Adrenal gland (tissue), 12 donors: ENCODE data around the gene ELMOD3. TPM values are rescaled to one million over a fixed set of nuclear protein-coding genes. Genes with fewer than 3 reads are reported as not detected.

Experiments used
- DNase-seq, 7 donors: peaks; one replicate each; pipeline ENCODE4 v3.0.0-alpha.2; 2019 to 2020
- H3K27ac ChIP-seq, 5 donors: fragments of 200-600 bp; sonication (generic) in 4 of 5; 1 replicate in 3 of 5; 2 replicates in 2 of 5; pipeline versions ENCODE4 v1.5.1 to v1.8.0; 2016 to 2020; ENCODE audit warnings: mild to moderate bottlenecking in 1 of 5
- H3K27me3 ChIP-seq: fragments of 200-600 bp; 2 replicates; pipeline ENCODE4 v1.8.0; 2021
- H3K36me3 ChIP-seq, 2 donors: fragments of 200-600 bp; replicated peaks in 1 of 2; 1 replicate in 1 of 2; 2 replicates in 1 of 2; pipeline versions ENCODE4 v1.5.1 to v1.8.0; 2018 to 2022
- H3K4me1 ChIP-seq, 2 donors: fragments of 200-600 bp; replicated peaks in 1 of 2; 1 replicate in 1 of 2; 2 replicates in 1 of 2; pipeline versions ENCODE4 v1.5.1 to v1.8.0; 2018 to 2021
- H3K4me3 ChIP-seq, 4 donors: fragments of 200-600 bp; sonication (generic) in 3 of 4; one replicate each; pipeline ENCODE4 v1.5.1; 2016 to 2018
- H3K9me3 ChIP-seq, 3 donors: fragments of 200-600 bp; sonication (generic) in 1 of 3; replicated peaks in 1 of 3; 1 replicate in 2 of 3; 2 replicates in 1 of 3; pipeline versions ENCODE4 v1.5.1 to v1.8.0; 2016 to 2021
- POLR2A ChIP-seq, 2 donors: fragments of 450-650 bp; IDR thresholded peaks; one replicate each; pipeline ENCODE4 v1.6.1; 2017; ENCODE audit warnings: antibody characterized with exemption in 2 of 2, mild to moderate bottlenecking in 2 of 2, moderate library complexity in 1 of 2
- WGBS, 4 donors: extraction: QIAGEN DNeasy Blood & Tissue Kit in 2 of 4; methylation state at CpG; one replicate each; pipeline versions ENCODE4 v1.1.5 to v1.1.7; 2013 to 2017; 5-methylcytosine and 5-hydroxymethylcytosine counted together
- intact Hi-C, 2 donors: fragments of 100-400 bp; cut with DNase I; formaldehyde crosslinking; loops; one replicate each; pipeline versions ENCODE4 v1.14.1 to v1.15.0; 2022 to 2023
- polyA plus RNA-seq, 3 donors: library from polyadenylated mRNA; stranded (reverse); fragments of 200-250 nt in 2 of 3; fragments of 350-450 nt in 1 of 3; fragmentation: Illumina TruSeq in 1 of 3; extraction: RNeasy Lipid Tissue Mini Kit (QIAGEN cat#74804) in 1 of 3; gene quantifications; one replicate each; pipeline ENCODE4 v1.2.3, GENCODE V29; 2013 to 2014
- total RNA-seq, 9 donors: library from RNA; depleted of rRNA in 4 of 9; stranded (reverse); fragments of >200 nt in 4 of 9; fragments of 120-200 nt in 1 of 9; fragmentation: NEBNext Ultra II Directional in 1 of 9; extraction: Animal tissue kit (Norgen Biotek cat#: 25700) in 1 of 9; gene quantifications; one replicate each; pipeline versions ENCODE4 v1.1.0 to v1.2.4, GENCODE V29; 2013 to 2023
- TF ChIP-seq, protein P1 (sequence below), 6 experiments: fragments of 450-650 bp in 4 of 6; fragments of 200-600 bp in 2 of 6; sonication (generic) in 1 of 6; IDR thresholded peaks; 1 replicate in 5 of 6; 2 replicates in 1 of 6; pipeline versions ENCODE4 v1.5.1 to v1.8.0; 2016 to 2021; ENCODE audit warnings: antibody characterized with exemption in 6 of 6, mild to moderate bottlenecking in 2 of 6, moderate library complexity in 1 of 6
- donor health status: healthy with polysubstance abuse.
- donor health status: Bipolar disorder and iron deficiency.
- donor health status: DM: yes; HTN: yes; CAD: no.
- donor health status: DM: no; HTN: no; CAD: no.
- donor health status: DM: no; HTN: no; CAD: no.
- donor health status: DM: yes; HTN: yes; CAD: no.

ELMOD3 gene
- total and polyA plus RNA-seq, 12 donors = 12.3 to 69.0 (median 27.3) TPM

DNA sequence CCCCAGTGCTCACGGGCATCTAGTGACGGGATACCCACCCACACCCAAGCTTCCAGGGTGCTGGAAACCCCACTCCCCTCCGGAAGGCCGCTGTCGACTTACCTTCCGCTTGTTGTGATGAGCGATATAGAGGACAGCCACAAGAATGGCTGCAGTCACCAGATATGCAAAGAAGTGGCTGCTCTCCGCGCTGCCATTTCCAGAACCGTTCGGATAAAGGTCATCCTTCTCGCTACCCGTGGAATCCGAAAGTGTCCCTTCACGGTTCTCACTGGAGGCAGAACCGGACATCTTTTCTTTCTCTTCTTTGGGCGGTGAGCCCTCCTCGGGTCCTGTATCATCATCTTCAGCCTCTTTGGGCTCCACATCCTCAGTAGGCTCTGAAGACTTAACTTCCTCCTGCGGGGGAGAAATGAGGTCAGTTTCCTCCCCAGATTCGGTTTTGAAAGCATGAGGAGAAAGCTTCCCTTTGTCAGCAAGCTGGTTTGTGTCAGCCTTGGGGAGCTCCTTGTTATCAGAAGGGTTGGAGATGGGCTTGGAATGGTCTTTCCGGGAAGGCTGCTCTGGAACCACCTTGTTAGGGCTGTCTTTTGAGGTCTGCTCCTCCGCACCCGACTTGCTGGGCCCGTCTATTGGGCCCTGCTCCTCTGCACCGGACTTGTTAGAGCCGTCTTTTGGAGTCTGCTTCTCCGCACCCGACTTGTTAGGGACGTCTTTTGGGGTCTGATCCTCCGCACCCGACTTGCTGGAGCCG is 28.0 kb upstream of the ELMOD3 start:
- intact Hi-C loops = no loop called here
- TF ChIP-seq, protein P1, sequence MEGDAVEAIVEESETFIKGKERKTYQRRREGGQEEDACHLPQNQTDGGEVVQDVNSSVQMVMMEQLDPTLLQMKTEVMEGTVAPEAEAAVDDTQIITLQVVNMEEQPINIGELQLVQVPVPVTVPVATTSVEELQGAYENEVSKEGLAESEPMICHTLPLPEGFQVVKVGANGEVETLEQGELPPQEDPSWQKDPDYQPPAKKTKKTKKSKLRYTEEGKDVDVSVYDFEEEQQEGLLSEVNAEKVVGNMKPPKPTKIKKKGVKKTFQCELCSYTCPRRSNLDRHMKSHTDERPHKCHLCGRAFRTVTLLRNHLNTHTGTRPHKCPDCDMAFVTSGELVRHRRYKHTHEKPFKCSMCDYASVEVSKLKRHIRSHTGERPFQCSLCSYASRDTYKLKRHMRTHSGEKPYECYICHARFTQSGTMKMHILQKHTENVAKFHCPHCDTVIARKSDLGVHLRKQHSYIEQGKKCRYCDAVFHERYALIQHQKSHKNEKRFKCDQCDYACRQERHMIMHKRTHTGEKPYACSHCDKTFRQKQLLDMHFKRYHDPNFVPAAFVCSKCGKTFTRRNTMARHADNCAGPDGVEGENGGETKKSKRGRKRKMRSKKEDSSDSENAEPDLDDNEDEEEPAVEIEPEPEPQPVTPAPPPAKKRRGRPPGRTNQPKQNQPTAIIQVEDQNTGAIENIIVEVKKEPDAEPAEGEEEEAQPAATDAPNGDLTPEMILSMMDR (IDR thresholded peaks at IDR 0.05) = no peak
- Histone ChIP-seq H3K27me3 (no peaks in the 10 kb centered on the region), H3K4me1 (peaks cover 52 to 61% of the 10 kb centered on the region in 2 donors), H3K27ac (peak overlapping the region; percentile 89 to 99 (median 94)), H3K9me3 (no peaks in the 10 kb centered on the region), H3K4me3 (peak overlapping the region; percentile 9 to 99 (median 82)), H3K36me3 (peaks cover 0 to 35% of the 10 kb centered on the region in 2 donors)
- peak in 1 of 7 donors; percentile 25 for DNase-seq
- 10 to 29% (median 15%) methylated on average over 24 to 32 of the region's 32 CpGs for WGBS, 4 donors

DNA sequence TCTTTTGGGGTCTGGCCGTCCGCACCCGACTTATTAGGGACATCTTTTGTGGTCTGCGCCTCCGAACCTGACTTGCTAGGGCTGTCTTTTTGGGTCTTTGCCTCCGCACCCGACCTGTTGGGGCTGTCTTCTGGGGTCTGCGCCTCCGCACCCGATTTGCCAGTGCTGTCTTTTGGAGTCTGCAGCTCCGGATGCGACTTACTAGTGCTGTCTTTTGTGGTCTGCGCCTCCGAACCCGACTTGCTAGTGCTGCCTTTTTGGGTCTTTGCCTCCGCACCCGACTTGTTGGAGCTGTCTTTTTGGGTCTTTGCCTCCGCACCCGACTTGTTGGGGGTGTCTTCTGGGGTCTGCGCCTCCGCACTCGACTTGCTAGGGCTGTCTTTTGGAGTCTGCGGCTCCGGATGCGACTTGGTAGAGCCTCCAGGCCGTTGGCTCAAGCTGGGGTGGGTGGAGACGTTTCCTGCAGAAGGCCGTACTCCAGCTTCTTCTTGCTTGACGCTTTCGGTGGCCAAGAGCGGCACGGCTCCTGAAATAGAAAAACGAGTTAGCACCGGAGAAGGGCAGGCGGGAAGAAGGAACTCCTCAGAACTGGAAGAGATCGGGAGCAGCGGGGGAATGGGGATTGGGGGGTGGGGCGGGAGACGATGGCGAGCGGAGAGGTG is 27.3 kb upstream of the ELMOD3 start:
- no peaks in the 10 kb centered on the region for H3K27me3 ChIP-seq
- H3K27ac ChIP-seq = peak overlapping the region; percentile 89 to 99 (median 94)
- H3K9me3 ChIP-seq = no peaks in the 10 kb centered on the region
- 2 to 5% (median 3%) methylated on average over 36 to 41 of the region's 41 CpGs for WGBS, 4 donors
- peak; percentile 47 to 78 (median 62) for DNase-seq
- TF ChIP-seq POLR2A (IDR thresholded peaks at IDR 0.05) = no peak
- TF ChIP-seq, protein P1 (IDR thresholded peaks at IDR 0.05) = no peak
- peak overlapping the region; percentile 9 to 99 (median 82) for H3K4me3 ChIP-seq
- peaks cover 0 to 28% of the 10 kb centered on the region in 2 donors for H3K36me3 ChIP-seq
- intact Hi-C loops = no loop called here
- peaks cover 45 to 54% of the 10 kb centered on the region in 2 donors for H3K4me1 ChIP-seq

DNA sequence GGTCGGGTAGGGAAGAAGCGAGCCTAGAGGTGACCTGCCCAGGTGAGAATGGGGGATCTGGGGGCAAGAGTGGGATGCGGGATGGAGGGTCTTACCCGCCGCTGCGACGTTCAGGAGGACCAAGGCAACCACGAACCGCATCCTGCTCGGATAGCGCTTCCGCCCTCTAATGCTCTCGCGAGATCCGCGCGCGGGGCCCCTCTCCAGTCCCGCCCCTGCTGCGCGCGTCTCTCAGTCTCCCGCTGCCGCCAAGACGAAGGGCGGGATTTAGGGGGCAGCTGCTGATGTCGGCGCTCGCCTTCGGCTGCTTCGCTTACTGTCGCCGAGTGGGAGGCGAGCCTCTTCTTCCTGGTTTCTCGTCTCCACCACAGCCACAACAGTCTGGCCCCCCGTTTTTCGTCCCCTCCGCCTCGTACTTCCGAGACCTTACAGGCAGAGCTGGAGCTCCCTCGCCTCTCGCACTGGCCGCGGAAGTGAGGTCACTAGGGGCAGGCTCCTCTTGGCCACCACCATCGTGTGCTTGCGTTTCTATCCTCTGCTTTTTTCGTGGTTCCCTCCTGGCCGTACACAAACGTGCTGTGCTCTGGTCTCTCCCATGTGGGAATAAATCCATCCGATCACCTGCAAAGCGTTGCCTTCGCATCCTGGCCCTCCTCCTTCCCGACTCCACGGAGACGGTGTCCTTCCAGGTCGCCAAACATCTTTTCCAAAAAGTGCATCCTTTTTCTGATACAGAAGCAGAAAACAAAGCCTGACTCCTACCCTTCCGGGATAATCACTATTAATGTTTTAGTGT is 26.5 kb upstream of the ELMOD3 start, which contains the start of gene TGOLN2:
TSS of gene TGOLN2 (minus strand) at position 168 of the 796 bp plus-strand sequence. CDS start at position 141, 27 bp downstream.
- peak; percentile 93 to 95 (median 93) for DNase-seq
- Histone ChIP-seq H3K27me3 (no peaks in the 10 kb centered on the region), H3K27ac (peak within 1 kb of the TSS; percentile 89 to 99 (median 94)), H3K4me3 (peak within 1 kb of the TSS; percentile 9 to 99 (median 82)), H3K9me3 (no peaks in the 10 kb centered on the region), H3K36me3 (peaks cover 0 to 22% of the 10 kb centered on the region in 2 donors), H3K4me1 (peaks cover 38 to 48% of the 10 kb centered on the region in 2 donors)
- TF ChIP-seq, protein P1 (IDR thresholded peaks at IDR 0.05) = peak in 2 of 6 experiments; percentile 9 to 19
- TF ChIP-seq POLR2A (IDR thresholded peaks at IDR 0.05) = peak; percentile 98 to 99
- 0 to 1% (median 1%) methylated on average over 28 to 57 of the region's 57 CpGs for WGBS, 4 donors
- intact Hi-C loops = no loop called here
